ENCODE results near the gene SLU7.

The SLU7 gene

GRCh38 chr5:160379511-160379910, 39.4 kb downstream of the SLU7 start:
- no peak overlapping the region for H3K4me3 ChIP-seq (ENCODE audit: low read depth, low read length)
- TF ChIP-seq, protein P1, sequence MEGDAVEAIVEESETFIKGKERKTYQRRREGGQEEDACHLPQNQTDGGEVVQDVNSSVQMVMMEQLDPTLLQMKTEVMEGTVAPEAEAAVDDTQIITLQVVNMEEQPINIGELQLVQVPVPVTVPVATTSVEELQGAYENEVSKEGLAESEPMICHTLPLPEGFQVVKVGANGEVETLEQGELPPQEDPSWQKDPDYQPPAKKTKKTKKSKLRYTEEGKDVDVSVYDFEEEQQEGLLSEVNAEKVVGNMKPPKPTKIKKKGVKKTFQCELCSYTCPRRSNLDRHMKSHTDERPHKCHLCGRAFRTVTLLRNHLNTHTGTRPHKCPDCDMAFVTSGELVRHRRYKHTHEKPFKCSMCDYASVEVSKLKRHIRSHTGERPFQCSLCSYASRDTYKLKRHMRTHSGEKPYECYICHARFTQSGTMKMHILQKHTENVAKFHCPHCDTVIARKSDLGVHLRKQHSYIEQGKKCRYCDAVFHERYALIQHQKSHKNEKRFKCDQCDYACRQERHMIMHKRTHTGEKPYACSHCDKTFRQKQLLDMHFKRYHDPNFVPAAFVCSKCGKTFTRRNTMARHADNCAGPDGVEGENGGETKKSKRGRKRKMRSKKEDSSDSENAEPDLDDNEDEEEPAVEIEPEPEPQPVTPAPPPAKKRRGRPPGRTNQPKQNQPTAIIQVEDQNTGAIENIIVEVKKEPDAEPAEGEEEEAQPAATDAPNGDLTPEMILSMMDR (IDR thresholded peaks at IDR 0.05; ENCODE audit: insufficient read depth, low read depth, low read length, missing control alignments): no peak
- DNase-seq (ENCODE audit: low read depth): no peak

DNA sequence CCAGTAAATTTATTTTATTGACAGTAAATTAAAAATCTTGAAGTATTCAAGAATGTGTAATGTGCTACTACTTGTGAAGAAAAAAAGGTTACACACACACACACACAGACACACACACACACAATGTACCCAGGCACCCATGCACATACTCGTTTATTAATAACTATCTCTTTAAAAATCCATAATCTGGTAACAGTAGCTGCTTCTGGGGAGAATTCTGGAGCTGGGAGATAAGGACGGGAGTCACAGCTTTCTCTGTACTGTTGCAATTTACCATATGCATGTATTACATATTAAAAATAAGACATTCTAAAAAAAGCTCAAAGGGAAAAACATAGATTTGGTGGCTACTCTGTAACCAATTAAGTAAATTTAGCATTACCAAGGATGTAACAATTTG, 40.6 kb downstream of the SLU7 start:
- DNase-seq (ENCODE audit: low read depth): no peak
- TF ChIP-seq, protein P1 (IDR thresholded peaks at IDR 0.05; ENCODE audit: insufficient read depth, low read depth, low read length, missing control alignments): no peak

DNA sequence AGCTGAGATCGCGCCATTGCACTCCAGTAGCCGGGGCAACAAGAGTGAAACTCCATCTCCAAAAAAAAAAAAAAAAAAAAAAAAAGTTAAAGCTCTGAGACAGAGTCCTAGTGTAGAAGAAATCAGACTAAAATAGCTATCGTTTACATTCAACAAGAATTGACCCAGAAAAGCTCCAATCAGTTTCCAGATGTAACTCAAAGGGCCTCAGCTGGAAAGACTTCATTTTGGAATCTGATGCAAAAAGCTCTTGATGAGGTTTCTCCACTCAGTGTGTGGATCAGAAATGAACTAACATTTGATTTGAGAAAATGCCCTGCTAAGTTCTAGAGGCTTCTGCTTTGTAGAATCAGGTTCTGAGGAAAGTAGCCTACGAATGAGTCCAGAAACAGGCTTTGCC, 41.2 kb downstream of the SLU7 start:
- no peak overlapping the region for H3K4me3 ChIP-seq (ENCODE audit: low read depth, low read length)
- DNase-seq (ENCODE audit: low read depth): no peak
- TF ChIP-seq, protein P1 (IDR thresholded peaks at IDR 0.05; ENCODE audit: insufficient read depth, low read depth, low read length, missing control alignments): no peak

More for the DNA sequence above, 40.6 kb downstream of the SLU7 start:
- no peak overlapping the region for H3K4me3 ChIP-seq (ENCODE audit: low read depth, low read length)

DNA sequence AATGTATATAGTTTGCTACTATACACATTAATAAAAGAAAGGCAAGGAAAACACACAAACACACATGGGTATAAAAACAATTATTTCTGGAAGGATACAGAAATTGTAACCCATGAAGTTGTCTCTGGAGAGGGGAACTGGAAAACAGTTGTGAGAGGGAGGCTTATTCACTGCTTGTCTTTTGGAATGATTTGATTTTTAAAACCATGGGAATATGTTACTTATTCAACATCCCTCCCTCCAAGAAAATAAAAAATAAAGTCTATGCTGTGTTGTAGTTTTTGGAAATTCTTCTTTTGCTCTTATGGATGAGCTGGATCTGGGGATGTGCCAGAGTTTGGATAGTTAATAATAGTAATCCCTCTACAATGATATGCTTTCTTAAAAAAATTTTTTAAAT, 42.5 kb downstream of the SLU7 start:
- DNase-seq (ENCODE audit: low read depth): no peak
- no peak overlapping the region for H3K4me3 ChIP-seq (ENCODE audit: low read depth, low read length)
- TF ChIP-seq, protein P1 (IDR thresholded peaks at IDR 0.05; ENCODE audit: insufficient read depth, low read depth, low read length, missing control alignments): no peak

DNA sequence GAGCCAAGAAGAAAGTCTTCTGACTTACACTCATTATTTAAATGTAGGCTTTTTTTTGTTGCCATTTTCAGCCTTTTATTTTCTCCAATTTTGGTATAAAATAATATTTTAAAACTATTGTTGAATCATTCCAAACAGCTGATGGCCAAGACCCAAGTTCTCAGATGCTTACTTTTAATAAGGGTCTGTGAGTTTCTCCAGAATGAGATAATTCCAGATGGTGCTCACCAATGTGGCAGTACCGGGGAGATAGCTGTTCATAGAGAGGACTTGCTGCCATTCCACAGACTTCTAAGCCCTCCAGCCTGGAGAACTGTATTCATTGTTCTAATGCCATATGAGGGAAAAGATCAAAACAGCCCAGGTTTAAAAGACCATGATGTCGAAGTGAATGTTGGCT, 43.2 kb downstream of the SLU7 start:
- no peak overlapping the region for H3K4me3 ChIP-seq (ENCODE audit: low read depth, low read length)
- DNase-seq (ENCODE audit: low read depth): no peak
- TF ChIP-seq, protein P1 (IDR thresholded peaks at IDR 0.05; ENCODE audit: insufficient read depth, low read depth, low read length, missing control alignments): no peak

GRCh38 chr5:160375166-160375565, 43.7 kb downstream of the SLU7 start:
- no peak for DNase-seq (ENCODE audit: low read depth)

GRCh38 chr5:160371294-160371693, 47.6 kb downstream of the SLU7 start:
- no peak for DNase-seq (ENCODE audit: low read depth)

More at GRCh38 chr5:160375166-160375565, 43.7 kb downstream of the SLU7 start:
- no peak overlapping the region for H3K4me3 ChIP-seq (ENCODE audit: low read depth, low read length)
- TF ChIP-seq, protein P1 (IDR thresholded peaks at IDR 0.05; ENCODE audit: insufficient read depth, low read depth, low read length, missing control alignments): no peak

More at GRCh38 chr5:160371294-160371693, 47.6 kb downstream of the SLU7 start:
- no peak overlapping the region for H3K4me3 ChIP-seq (ENCODE audit: low read depth, low read length)
- TF ChIP-seq, protein P1 (IDR thresholded peaks at IDR 0.05; ENCODE audit: insufficient read depth, low read depth, low read length, missing control alignments): no peak

All from GM12865 (cell line).